ENCODE results near the gene C8B.

DNA sequence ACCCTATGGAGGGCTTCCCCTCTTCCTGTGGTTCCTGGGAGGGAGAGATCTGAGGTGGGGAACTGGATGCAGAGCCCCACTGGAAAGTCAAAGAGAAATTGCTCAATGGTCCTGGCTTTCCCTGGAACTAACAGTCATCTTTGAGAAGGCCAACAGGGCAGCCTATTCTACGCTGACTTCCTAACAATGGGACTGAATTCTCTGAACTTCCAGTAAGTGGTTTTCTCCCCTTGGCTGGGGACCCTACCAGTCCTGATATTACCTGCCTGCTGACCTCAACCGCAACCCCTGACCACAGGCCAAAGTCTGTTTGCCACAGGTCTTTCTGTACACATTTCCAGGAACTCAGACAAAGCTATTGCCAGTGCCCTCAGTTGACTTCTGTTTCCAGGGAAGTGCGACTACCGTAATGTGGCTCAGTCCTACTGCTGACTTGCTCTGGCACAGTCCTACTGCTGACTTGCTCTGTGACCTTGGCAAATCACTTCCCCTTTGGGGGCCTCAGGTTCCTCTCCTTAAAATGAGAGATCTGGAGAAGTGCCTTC is 55.3 kb downstream of the C8B start:
- TF ChIP-seq, protein P1, sequence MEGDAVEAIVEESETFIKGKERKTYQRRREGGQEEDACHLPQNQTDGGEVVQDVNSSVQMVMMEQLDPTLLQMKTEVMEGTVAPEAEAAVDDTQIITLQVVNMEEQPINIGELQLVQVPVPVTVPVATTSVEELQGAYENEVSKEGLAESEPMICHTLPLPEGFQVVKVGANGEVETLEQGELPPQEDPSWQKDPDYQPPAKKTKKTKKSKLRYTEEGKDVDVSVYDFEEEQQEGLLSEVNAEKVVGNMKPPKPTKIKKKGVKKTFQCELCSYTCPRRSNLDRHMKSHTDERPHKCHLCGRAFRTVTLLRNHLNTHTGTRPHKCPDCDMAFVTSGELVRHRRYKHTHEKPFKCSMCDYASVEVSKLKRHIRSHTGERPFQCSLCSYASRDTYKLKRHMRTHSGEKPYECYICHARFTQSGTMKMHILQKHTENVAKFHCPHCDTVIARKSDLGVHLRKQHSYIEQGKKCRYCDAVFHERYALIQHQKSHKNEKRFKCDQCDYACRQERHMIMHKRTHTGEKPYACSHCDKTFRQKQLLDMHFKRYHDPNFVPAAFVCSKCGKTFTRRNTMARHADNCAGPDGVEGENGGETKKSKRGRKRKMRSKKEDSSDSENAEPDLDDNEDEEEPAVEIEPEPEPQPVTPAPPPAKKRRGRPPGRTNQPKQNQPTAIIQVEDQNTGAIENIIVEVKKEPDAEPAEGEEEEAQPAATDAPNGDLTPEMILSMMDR (IDR thresholded peaks at IDR 0.05): no peak
- TF ChIP-seq POLR2AphosphoS5 (IDR thresholded peaks at IDR 0.05; ENCODE audit: insufficient read depth in 1 of 2, low read depth in 1 of 2): no peak
